ENCODE measurements around the gene TIGD4. TPM values are rescaled to one million over a fixed set of nuclear protein-coding genes. Genes with fewer than 3 reads are reported as not detected.

The TIGD4 gene
- total and polyA plus RNA-seq, 2 donors from 2014 or later = 0.75 to 1.1 TPM

DNA sequence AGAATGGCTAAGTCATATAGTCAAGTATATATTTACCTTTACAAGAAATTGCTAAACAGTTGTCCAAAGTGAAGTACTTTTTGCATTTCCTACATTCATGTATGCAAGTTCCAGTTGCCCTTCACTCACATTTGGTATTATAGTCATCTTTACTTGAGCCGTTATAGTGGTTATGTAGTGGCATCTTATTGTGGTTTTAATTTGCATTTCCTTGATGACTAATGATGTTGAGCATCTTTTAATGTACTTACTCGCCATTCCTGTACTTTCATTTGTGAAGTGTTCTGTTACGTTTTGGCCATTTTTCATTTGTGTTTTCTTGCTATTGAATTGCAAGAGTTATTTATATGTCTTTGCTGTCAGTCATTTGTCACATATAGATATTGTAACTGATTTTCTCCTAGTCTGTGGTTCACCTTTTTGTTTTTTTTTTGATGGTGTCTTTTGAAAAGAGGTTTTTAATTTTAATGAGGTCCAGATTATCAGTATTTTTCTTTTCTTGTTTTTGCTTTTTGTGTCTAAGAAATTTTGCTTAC is 27.8 kb upstream of the TIGD4 start:
- Histone ChIP-seq H3K4me1 (ENCODE audit: control insufficient read depth in 2 of 3, insufficient read depth in 2 of 3, low read depth in 1 of 3, low read length in 3 of 3) (peaks cover 0 to 3% (median 0%) of the 10 kb centered on the region in 3 donors), H3K27me3 (ENCODE audit: control insufficient read depth, insufficient read depth, low read length) (no peaks in the 10 kb centered on the region), H3K9ac (ENCODE audit: low read length in 3 of 3) (no peak overlapping the region), H3K27ac (ENCODE audit: low read depth in 2 of 2, low read length in 2 of 2) (no peak overlapping the region), H3K9me3 (ENCODE audit: control insufficient read depth in 2 of 3, insufficient read depth in 1 of 3, low read length in 3 of 3) (no peaks in the 10 kb centered on the region), H3K36me3 (ENCODE audit: control insufficient read depth in 2 of 3, insufficient read depth in 3 of 3, low read length in 3 of 3) (no peaks in the 10 kb centered on the region), H3K4me3 (ENCODE audit: low read length in 3 of 3) (no peak overlapping the region)
- FAIRE-seq (no peak), DNase-seq (no peak)
- intact Hi-C loops (cut with DNase I) = no loop called here
- TF ChIP-seq, protein P1, sequence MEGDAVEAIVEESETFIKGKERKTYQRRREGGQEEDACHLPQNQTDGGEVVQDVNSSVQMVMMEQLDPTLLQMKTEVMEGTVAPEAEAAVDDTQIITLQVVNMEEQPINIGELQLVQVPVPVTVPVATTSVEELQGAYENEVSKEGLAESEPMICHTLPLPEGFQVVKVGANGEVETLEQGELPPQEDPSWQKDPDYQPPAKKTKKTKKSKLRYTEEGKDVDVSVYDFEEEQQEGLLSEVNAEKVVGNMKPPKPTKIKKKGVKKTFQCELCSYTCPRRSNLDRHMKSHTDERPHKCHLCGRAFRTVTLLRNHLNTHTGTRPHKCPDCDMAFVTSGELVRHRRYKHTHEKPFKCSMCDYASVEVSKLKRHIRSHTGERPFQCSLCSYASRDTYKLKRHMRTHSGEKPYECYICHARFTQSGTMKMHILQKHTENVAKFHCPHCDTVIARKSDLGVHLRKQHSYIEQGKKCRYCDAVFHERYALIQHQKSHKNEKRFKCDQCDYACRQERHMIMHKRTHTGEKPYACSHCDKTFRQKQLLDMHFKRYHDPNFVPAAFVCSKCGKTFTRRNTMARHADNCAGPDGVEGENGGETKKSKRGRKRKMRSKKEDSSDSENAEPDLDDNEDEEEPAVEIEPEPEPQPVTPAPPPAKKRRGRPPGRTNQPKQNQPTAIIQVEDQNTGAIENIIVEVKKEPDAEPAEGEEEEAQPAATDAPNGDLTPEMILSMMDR (IDR thresholded peaks at IDR 0.05; ENCODE audit: borderline replicate concordance, extremely low read depth, insufficient read depth) = no peak

DNA sequence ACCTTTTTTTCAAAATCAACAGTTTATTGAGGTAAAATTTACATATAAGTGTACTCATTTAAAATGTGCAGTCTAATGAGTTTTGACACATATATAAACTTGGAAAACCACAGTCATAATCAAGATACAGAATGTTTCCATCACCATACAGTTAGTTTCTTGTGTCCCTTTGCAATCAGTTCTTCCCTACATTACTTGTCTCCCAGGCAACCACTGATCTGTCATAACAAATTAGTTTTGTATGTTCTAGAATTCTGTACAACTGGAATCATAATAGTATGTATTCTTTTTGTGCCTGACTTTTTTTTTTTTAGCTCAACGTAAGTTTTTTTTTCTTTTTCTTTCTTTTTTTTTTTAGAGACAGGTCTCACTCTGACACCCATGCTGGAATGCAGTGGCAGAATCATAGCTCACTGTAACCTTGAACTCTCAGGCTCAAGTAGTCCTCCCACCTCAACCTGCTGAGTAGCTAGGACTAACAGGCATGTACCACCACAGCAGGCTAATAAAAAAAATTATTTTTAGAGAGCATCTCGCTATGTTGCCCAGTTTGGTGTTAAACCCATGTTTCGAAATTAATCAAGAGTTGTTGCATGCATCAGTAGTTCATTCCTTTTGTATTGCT is 27.1 kb upstream of the TIGD4 start:
- TF ChIP-seq, protein P1 (IDR thresholded peaks at IDR 0.05; ENCODE audit: borderline replicate concordance, extremely low read depth, insufficient read depth) = no peak
- intact Hi-C loops (cut with DNase I) = no loop called here
- H3K4me3 ChIP-seq (ENCODE audit: low read length in 3 of 3) = no peak overlapping the region
- H3K36me3 ChIP-seq (ENCODE audit: control insufficient read depth in 2 of 3, insufficient read depth in 3 of 3, low read length in 3 of 3) = no peaks in the 10 kb centered on the region
- peaks cover 0 to 3% (median 0%) of the 10 kb centered on the region in 3 donors for H3K4me1 ChIP-seq (ENCODE audit: control insufficient read depth in 2 of 3, insufficient read depth in 2 of 3, low read depth in 1 of 3, low read length in 3 of 3)
- DNase-seq (no peak), FAIRE-seq (no peak)
- H3K27me3 ChIP-seq (ENCODE audit: control insufficient read depth, insufficient read depth, low read length) = no peaks in the 10 kb centered on the region
- H3K27ac ChIP-seq (ENCODE audit: low read depth in 2 of 2, low read length in 2 of 2) = no peak overlapping the region
- no peak overlapping the region for H3K9ac ChIP-seq (ENCODE audit: low read length in 3 of 3)
- H3K9me3 ChIP-seq (ENCODE audit: control insufficient read depth in 2 of 3, insufficient read depth in 1 of 3, low read length in 3 of 3) = no peaks in the 10 kb centered on the region

DNA sequence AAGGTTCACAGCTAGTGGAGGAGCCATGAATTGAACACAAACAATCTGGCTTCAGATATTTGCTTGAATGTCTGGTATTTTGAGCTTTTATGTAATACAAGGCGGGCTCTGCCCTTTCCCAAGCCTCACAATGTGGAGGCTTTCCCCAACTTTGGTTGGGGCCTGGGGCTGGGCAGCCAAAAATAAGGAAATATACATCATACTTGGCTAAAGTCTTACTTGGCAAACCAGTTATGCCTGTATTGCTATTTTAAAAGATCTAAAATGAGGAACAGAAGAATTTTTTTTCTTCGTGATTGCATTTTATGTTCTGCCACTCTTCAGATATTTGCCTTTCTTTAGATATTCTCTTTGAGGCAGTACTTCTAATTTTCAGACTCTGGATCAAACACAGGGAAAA is 26.3 kb upstream of the TIGD4 start:
- intact Hi-C loops (cut with DNase I) = no loop called here
- H3K27ac ChIP-seq (ENCODE audit: low read depth in 2 of 2, low read length in 2 of 2) = no peak overlapping the region
- DNase-seq = peak in 1 of 5 donors; percentile 10
- H3K4me3 ChIP-seq (ENCODE audit: low read length in 3 of 3) = no peak overlapping the region
- no peaks in the 10 kb centered on the region for H3K27me3 ChIP-seq (ENCODE audit: control insufficient read depth, insufficient read depth, low read length)
- TF ChIP-seq, protein P1 (IDR thresholded peaks at IDR 0.05; ENCODE audit: borderline replicate concordance, extremely low read depth, insufficient read depth) = no peak
- no peaks in the 10 kb centered on the region for H3K36me3 ChIP-seq (ENCODE audit: control insufficient read depth in 2 of 3, insufficient read depth in 3 of 3, low read length in 3 of 3)
- no peak overlapping the region for H3K9ac ChIP-seq (ENCODE audit: low read length in 3 of 3)
- H3K4me1 ChIP-seq (ENCODE audit: control insufficient read depth in 2 of 3, insufficient read depth in 2 of 3, low read depth in 1 of 3, low read length in 3 of 3) = peaks cover 0 to 3% (median 0%) of the 10 kb centered on the region in 3 donors
- FAIRE-seq = no peak
- no peaks in the 10 kb centered on the region for H3K9me3 ChIP-seq (ENCODE audit: control insufficient read depth in 2 of 3, insufficient read depth in 1 of 3, low read length in 3 of 3)
